Neural progenitor cell (in vitro differentiated cells): ENCODE measurements around the gene CAPRIN2. TPM values are rescaled to one million over a fixed set of nuclear protein-coding genes. Genes with fewer than 3 reads are reported as not detected.

ENCODE experiments used
- DNase-seq: peaks from one replicate; pipeline ENCODE4 v3.0.0-alpha.2; 2016; ENCODE audit warnings: low spot score
- H2AFZ ChIP-seq: fragments of 200-600 bp; sonication (generic); replicated peaks from 2 replicates; pipeline ENCODE4 v1.6.1; 2016; ENCODE audit warnings: antibody characterized with exemption
- H3F3A ChIP-seq: fragments of 200-600 bp; sonication (generic); 2 replicates; pipeline ENCODE4 v1.6.1; 2016; ENCODE audit warnings: antibody characterized with exemption, low read depth
- H3K27ac ChIP-seq: fragments of 200-600 bp; sonication (generic); 2 replicates; pipeline ENCODE4 v1.5.1; 2016; ENCODE audit warnings: mild to moderate bottlenecking
- H3K27me3 ChIP-seq: fragments of 200-600 bp; sonication (generic); 2 replicates; pipeline ENCODE4 v1.6.1; 2016; ENCODE audit warnings: mild to moderate bottlenecking, moderate library complexity
- H3K36me3 ChIP-seq: fragments of 200-600 bp; sonication (generic); 2 replicates; pipeline ENCODE4 v1.5.1; 2016
- H3K4me1 ChIP-seq: fragments of 200-600 bp; sonication (generic); 2 replicates; pipeline ENCODE4 v1.6.1; 2016; ENCODE audit warnings: mixed run types
- H3K4me2 ChIP-seq: fragments of 200-600 bp; sonication (generic); 2 replicates; pipeline ENCODE4 v1.6.1; 2016
- H3K4me3 ChIP-seq: fragments of 200-600 bp; sonication (generic); 2 replicates; pipeline ENCODE4 v1.5.1; 2016
- H3K79me2 ChIP-seq: fragments of 200-600 bp; sonication (generic); 2 replicates; pipeline ENCODE4 v1.6.1; 2016; ENCODE audit warnings: low read depth
- H3K9ac ChIP-seq: fragments of 200-600 bp; sonication (generic); 2 replicates; pipeline ENCODE4 v1.6.1; 2016
- H3K9me3 ChIP-seq: fragments of 200-600 bp; sonication (generic); 2 replicates; pipeline ENCODE4 v1.5.1; 2016; ENCODE audit warnings: low read depth
- H4K20me1 ChIP-seq: fragments of 200-600 bp; sonication (generic); 2 replicates; pipeline ENCODE4 v1.6.1; 2016; ENCODE audit warnings: low read depth
- H3K27ac Mint-ChIP-seq: 3 replicates; pipeline ENCODE4 v1.8.0; 2021; ENCODE audit warnings: mixed read lengths
- H3K27me3 Mint-ChIP-seq: 2 replicates; pipeline ENCODE4 v1.8.0; 2022; ENCODE audit warnings: low read depth, mild to moderate bottlenecking, inconsistent platforms, moderate library complexity, mixed read lengths; ENCODE audit not compliant: insufficient read depth
- H3K36me3 Mint-ChIP-seq: 3 replicates; pipeline ENCODE4 v1.8.0; 2021; ENCODE audit warnings: mixed read lengths
- H3K4me1 Mint-ChIP-seq: 3 replicates; pipeline ENCODE4 v1.8.0; 2021; ENCODE audit warnings: mixed read lengths
- H3K4me3 Mint-ChIP-seq: 3 replicates; pipeline ENCODE4 v1.8.0; 2021; ENCODE audit warnings: mild to moderate bottlenecking, moderate library complexity, mixed read lengths
- H3K9me3 Mint-ChIP-seq: 3 replicates; pipeline ENCODE4 v1.8.0; 2020; ENCODE audit warnings: mixed read lengths
- EZH2 ChIP-seq: fragments of 200-600 bp; sonication (generic); IDR thresholded peaks from 2 replicates; pipeline ENCODE4 v1.6.1; 2017; ENCODE audit warnings: antibody characterized with exemption, mild to moderate bottlenecking, moderate library complexity
- EZH2phosphoT487 ChIP-seq: fragments of 200-600 bp; sonication (generic); IDR thresholded peaks from 2 replicates; pipeline ENCODE4 v1.6.1; 2017; ENCODE audit warnings: antibody characterized with exemption
- total RNA-seq: library from RNA; depleted of rRNA; stranded (reverse); fragments of >200 nt; gene quantifications from 2 replicates; pipeline ENCODE4 v1.2.3, GENCODE V29; 2015; ENCODE audit warnings: low replicate concordance
- TF ChIP-seq, protein P1 (sequence below): fragments of 200-600 bp; sonication (generic); IDR thresholded peaks from 2 replicates; pipeline ENCODE4 v1.5.1; 2017; ENCODE audit warnings: antibody characterized with exemption, mild to moderate bottlenecking

The CAPRIN2 gene
- total RNA-seq, 1 donor from 2014 or later: 53.2 TPM

GRCh38 chr12:30794020-30794419, 39.3 kb upstream of the CAPRIN2 start:
- Histone ChIP-seq H3K4me2 (no peak overlapping the region), H4K20me1 (no peaks in the 10 kb centered on the region), H3K4me3 (no peak overlapping the region), H3K36me3 (no peaks in the 10 kb centered on the region), H3F3A (peaks cover 5% of the 10 kb centered on the region), H3K4me1 (peaks cover 6% of the 10 kb centered on the region), H2AFZ (no peak overlapping the region), H3K79me2 (no peaks in the 10 kb centered on the region), H3K9ac (no peak overlapping the region), H3K27ac (no peak overlapping the region), H3K27me3 (peaks cover 40% of the 10 kb centered on the region), H3K9me3 (no peaks in the 10 kb centered on the region)
- Mint-ChIP-seq H3K9me3 (no peaks in the 10 kb centered on the region), H3K36me3 (no peaks in the 10 kb centered on the region), H3K4me1 (peaks cover 18% of the 10 kb centered on the region), H3K4me3 (peak overlapping the region; percentile 65), H3K27me3 (peaks cover 5% of the 10 kb centered on the region), H3K27ac (no peak overlapping the region)
- DNase-seq: no peak
- TF ChIP-seq EZH2phosphoT487 (no peak), EZH2 (no peak)
- TF ChIP-seq, protein P1, sequence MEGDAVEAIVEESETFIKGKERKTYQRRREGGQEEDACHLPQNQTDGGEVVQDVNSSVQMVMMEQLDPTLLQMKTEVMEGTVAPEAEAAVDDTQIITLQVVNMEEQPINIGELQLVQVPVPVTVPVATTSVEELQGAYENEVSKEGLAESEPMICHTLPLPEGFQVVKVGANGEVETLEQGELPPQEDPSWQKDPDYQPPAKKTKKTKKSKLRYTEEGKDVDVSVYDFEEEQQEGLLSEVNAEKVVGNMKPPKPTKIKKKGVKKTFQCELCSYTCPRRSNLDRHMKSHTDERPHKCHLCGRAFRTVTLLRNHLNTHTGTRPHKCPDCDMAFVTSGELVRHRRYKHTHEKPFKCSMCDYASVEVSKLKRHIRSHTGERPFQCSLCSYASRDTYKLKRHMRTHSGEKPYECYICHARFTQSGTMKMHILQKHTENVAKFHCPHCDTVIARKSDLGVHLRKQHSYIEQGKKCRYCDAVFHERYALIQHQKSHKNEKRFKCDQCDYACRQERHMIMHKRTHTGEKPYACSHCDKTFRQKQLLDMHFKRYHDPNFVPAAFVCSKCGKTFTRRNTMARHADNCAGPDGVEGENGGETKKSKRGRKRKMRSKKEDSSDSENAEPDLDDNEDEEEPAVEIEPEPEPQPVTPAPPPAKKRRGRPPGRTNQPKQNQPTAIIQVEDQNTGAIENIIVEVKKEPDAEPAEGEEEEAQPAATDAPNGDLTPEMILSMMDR: no peak

DNA sequence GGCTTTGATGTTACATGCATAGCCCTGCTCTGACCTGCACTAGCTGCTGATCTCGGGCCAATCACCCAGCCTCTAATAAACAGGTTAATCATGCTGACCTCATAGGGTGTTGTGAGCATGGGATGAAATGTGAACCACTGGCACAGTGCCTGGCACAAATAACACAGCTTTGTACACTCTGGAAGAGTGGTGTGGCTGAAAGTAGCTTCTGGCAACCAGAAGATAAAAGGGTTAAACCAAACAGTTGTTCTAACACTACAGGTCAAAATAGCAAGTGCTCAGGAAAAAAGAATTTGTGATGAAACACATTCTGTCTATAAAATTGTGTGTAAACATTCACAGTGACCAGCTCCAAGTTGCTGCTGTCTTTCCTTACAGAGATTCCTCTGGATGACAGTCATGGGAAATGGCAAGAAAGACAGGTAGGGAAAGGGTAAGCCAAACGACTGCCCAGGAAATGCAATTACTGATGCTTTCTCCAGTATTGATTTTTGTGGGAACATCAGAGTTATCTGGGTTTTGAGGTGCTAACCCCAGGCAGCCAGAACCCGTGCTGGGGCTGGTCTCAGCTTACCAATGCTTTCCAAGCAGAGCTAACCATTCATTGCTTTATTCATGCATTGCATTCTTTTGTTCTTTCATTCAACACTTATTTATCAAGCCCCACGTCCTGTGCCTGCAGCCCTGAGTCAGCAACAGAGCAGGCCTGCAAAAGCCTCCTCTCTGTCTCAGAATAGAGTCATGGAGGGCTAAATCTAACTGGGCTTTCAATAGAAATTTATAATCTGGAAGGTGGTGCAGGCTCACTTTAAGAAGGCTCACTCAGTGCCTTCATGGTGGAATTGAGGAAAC, 38.1 kb upstream of the CAPRIN2 start:
- Histone ChIP-seq H3F3A (peaks cover 5% of the 10 kb centered on the region), H4K20me1 (no peaks in the 10 kb centered on the region), H3K9me3 (no peaks in the 10 kb centered on the region), H3K36me3 (no peaks in the 10 kb centered on the region), H3K27ac (no peak overlapping the region), H3K4me1 (peaks cover 6% of the 10 kb centered on the region), H3K27me3 (peaks cover 35% of the 10 kb centered on the region), H3K4me2 (no peak overlapping the region), H3K4me3 (no peak overlapping the region), H3K9ac (no peak overlapping the region), H2AFZ (peak overlapping the region; percentile 86), H3K79me2 (no peaks in the 10 kb centered on the region)
- DNase-seq: peak; percentile 2
- TF ChIP-seq, protein P1: no peak
- no peak for TF ChIP-seq EZH2
- TF ChIP-seq EZH2phosphoT487: no peak
- Mint-ChIP-seq H3K36me3 (no peaks in the 10 kb centered on the region), H3K4me1 (peaks cover 18% of the 10 kb centered on the region), H3K4me3 (no peak overlapping the region), H3K27ac (peak overlapping the region; percentile 58), H3K27me3 (peaks cover 5% of the 10 kb centered on the region), H3K9me3 (peaks cover 3% of the 10 kb centered on the region)

DNA sequence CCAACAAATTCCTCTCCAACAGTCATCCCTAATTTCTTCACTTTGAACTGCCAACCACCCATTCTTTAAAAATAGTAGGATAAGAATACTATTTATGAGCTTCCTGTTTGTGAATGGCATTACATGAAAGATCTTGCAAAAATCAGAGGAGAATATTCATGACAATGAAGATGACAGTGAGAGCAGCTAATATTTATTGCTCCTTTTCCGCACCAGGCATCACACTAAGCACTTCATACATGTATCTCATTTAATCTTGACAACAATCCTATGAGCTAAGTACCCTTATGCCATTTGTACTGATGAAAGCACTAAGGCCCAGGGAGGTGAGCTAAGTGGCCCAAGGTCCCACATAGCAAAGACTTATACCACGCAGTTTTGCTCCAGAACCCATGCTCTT, 37.3 kb upstream of the CAPRIN2 start:
- H3K27ac ChIP-seq: no peak overlapping the region
- TF ChIP-seq, protein P1: no peak
- TF ChIP-seq EZH2phosphoT487: no peak
- TF ChIP-seq EZH2: no peak
- Mint-ChIP-seq H3K36me3 (no peaks in the 10 kb centered on the region), H3K9me3 (peaks cover 3% of the 10 kb centered on the region), H3K27ac (no peak overlapping the region), H3K4me1 (peaks cover 17% of the 10 kb centered on the region), H3K27me3 (peaks cover 1% of the 10 kb centered on the region), H3K4me3 (no peak overlapping the region)
- peaks cover 5% of the 10 kb centered on the region for H3F3A ChIP-seq
- H3K9me3 ChIP-seq: no peaks in the 10 kb centered on the region
- no peak overlapping the region for H3K4me2 ChIP-seq
- peaks cover 6% of the 10 kb centered on the region for H3K4me1 ChIP-seq
- no peak overlapping the region for H3K4me3 ChIP-seq
- H3K9ac ChIP-seq: no peak overlapping the region
- no peak for DNase-seq
- H3K79me2 ChIP-seq: no peaks in the 10 kb centered on the region
- no peaks in the 10 kb centered on the region for H3K36me3 ChIP-seq
- H4K20me1 ChIP-seq: no peaks in the 10 kb centered on the region
- no peak overlapping the region for H2AFZ ChIP-seq
- peaks cover 27% of the 10 kb centered on the region for H3K27me3 ChIP-seq
